Medulla oblongata (tissue), 1 donor: ENCODE results near the gene SOS1.
"Not testable (repeated sequence)": the region's sequence is repeated elsewhere in the genome, so short reads cannot be mapped to it uniquely, and the experiment has no call there.

Experiments
- DNase-seq: peaks from one replicate; pipeline ENCODE4 v3.0.0-alpha.2; 2015; ENCODE audit errors: extremely low spot score

SOS1 gene

GRCh38 chr2:39139511-39140237, 18.8 kb upstream of the SOS1 start:
- no peak for DNase-seq

GRCh38 chr2:39138837-39139211, 18.0 kb upstream of the SOS1 start:
- no peak for DNase-seq

- DNase-seq: not testable (repeated sequence)
These were observed 17.5 kb upstream of the SOS1 start for GRCh38 chr2:39138187-39138836.

- no peak for DNase-seq
These were observed 15.9 kb upstream of the SOS1 start for GRCh38 chr2:39136799-39137198.

GRCh38 chr2:39135690-39136259, 14.9 kb upstream of the SOS1 start:
- no peak for DNase-seq

GRCh38 chr2:39133215-39133851, 12.5 kb upstream of the SOS1 start:
- no peak for DNase-seq

GRCh38 chr2:39128919-39129391, 8.1 kb upstream of the SOS1 start:
- peak; percentile 24 for DNase-seq

GRCh38 chr2:39127973-39128372, 7.1 kb upstream of the SOS1 start:
- no peak for DNase-seq

- DNase-seq: no peak
These were observed 3.9 kb upstream of the SOS1 start for GRCh38 chr2:39124746-39125057.

- peak; percentile 97 for DNase-seq
These were observed 3.3 kb upstream of the SOS1 start for GRCh38 chr2:39124000-39124745.

GRCh38 chr2:39123436-39123999, 2.7 kb upstream of the SOS1 start:
- peak; percentile 13 for DNase-seq

GRCh38 chr2:39121523-39122063, 742 bp upstream of the SOS1 start:
- DNase-seq: peak; percentile 35

GRCh38 chr2:39120521-39120770, 405 bp downstream of the SOS1 start:
- no peak for DNase-seq

- peak; percentile 61 for DNase-seq
These were observed 925 bp downstream of the SOS1 start for GRCh38 chr2:39119732-39120520.

GRCh38 chr2:39118786-39119499, 1.9 kb downstream of the SOS1 start:
- DNase-seq: peak; percentile 27

GRCh38 chr2:39115556-39115955, 5.3 kb downstream of the SOS1 start:
- DNase-seq: no peak

- DNase-seq: no peak
These were observed 6.1 kb downstream of the SOS1 start for GRCh38 chr2:39114771-39115170.

GRCh38 chr2:39109537-39109936, 11.3 kb downstream of the SOS1 start:
- no peak for DNase-seq

GRCh38 chr2:39108377-39108776, 12.5 kb downstream of the SOS1 start:
- no peak for DNase-seq

- DNase-seq: no peak
These were observed 13.1 kb downstream of the SOS1 start for GRCh38 chr2:39107724-39108273.
